K562 (cell line): Measurements from ENCODE around the gene METTL25B. TPM values are rescaled to one million over a fixed set of nuclear protein-coding genes. Genes with fewer than 3 reads are reported as not detected.

ENCODE experiments used
- BCOR ChIP-seq: fragments of 450-650 bp; IDR thresholded peaks from 2 replicates; pipeline ENCODE4 v1.6.1; 2016
- CHD2 ChIP-seq: IDR thresholded peaks from 2 replicates; pipeline ENCODE4 v1.6.1; 2011; ENCODE audit warnings: low read depth, low read length
- IFI16 ChIP-seq: fragments of 250-450 bp; sonication (Bioruptor Pico); IDR thresholded peaks from 2 replicates; pipeline ENCODE4 v2.1.2; 2022; ENCODE audit warnings: mild to moderate bottlenecking, inconsistent platforms
- XRCC5 ChIP-seq: fragments of 200-400 bp; formaldehyde crosslinking; IDR thresholded peaks from 2 replicates; pipeline ENCODE4 v1.6.1; 2017; ENCODE audit warnings: low read depth, mild to moderate bottlenecking, low read length
- ZBTB1 ChIP-seq: sonication (generic); formaldehyde crosslinking; IDR thresholded peaks from 2 replicates; pipeline ENCODE4 v1.8.1; 2023; ENCODE audit warnings: missing genetic modification reagents, low read depth, mild to moderate bottlenecking, borderline replicate concordance
- ZFX ChIP-seq: sonication (generic); formaldehyde crosslinking; IDR thresholded peaks from 2 replicates; pipeline ENCODE4 v1.8.0; 2022; ENCODE audit warnings: mild to moderate bottlenecking, missing genetic modification reagents, moderate library complexity
- ZNF174 ChIP-seq: fragments of 250-450 bp; sonication (Bioruptor Pico); IDR thresholded peaks from 2 replicates; pipeline ENCODE4 v1.4.0; 2020; ENCODE audit warnings: mild to moderate bottlenecking
- ZNF408 ChIP-seq: fragments of 250-450 bp; sonication (Bioruptor Pico); IDR thresholded peaks from 2 replicates; pipeline ENCODE4 v1.4.0; 2020; ENCODE audit warnings: low read depth, mild to moderate bottlenecking, moderate library complexity
- ZNF696 ChIP-seq: fragments of 250-450 bp; sonication (Bioruptor Pico); conservative IDR thresholded peaks from 2 replicates; pipeline ENCODE4 v1.4.0; 2020; ENCODE audit warnings: mild to moderate bottlenecking, moderate library complexity
- polyA plus RNA-seq, 8 experiments: library from polyadenylated mRNA; depleted of rRNA in 4 of 8; stranded (reverse) in 5 of 8; unstranded in 3 of 8; fragments of >200 nt; fragmentation: Nextera tagmentation in 2 of 8; fragmentation: Illumina TruSeq in 1 of 8; extraction: Ambion mirVana in 2 of 8; extraction: Trizol in 1 of 8; gene quantifications; 2 replicates each; pipeline versions ENCODE4 v1.2.1 to v1.2.3, GENCODE V29; 2011 to 2014; ENCODE audit warnings: inconsistent platforms in 1 of 8, missing spikeins in 1 of 8
- total RNA-seq, 7 experiments: library from RNA; depleted of rRNA in 6 of 7; stranded (reverse); fragments of >200 nt in 6 of 7; fragmentation: Illumina TruSeq in 2 of 7; extraction: Trizol in 2 of 7; gene quantifications; 2 replicates each; pipeline versions ENCODE4 v1.2.1 to v1.2.3, GENCODE V29; 2011 to 2021; ENCODE audit warnings: low replicate concordance in 1 of 7
- TF ChIP-seq, protein P1 (sequence below): fragments of 200-800 bp; sonication (Bioruptor generic); IDR thresholded peaks from 2 replicates; pipeline ENCODE4 v1.6.1; 2017; ENCODE audit warnings: missing genetic modification characterization, missing compliant biosample characterization
- TF ChIP-seq, protein P2 (sequence below), 2 experiments: fragments of 450-650 bp; IDR thresholded peaks; 2 replicates each; pipeline ENCODE4 v1.6.1; 2018; ENCODE audit warnings: mild to moderate bottlenecking in 2 of 2, low read depth in 1 of 2; ENCODE audit not compliant: partially characterized antibody in 2 of 2
- TF ChIP-seq, protein P3 (sequence below): fragments of 250-450 bp; sonication (Bioruptor Pico); IDR thresholded peaks from 2 replicates; pipeline ENCODE4 v1.8.0; 2022; ENCODE audit warnings: moderate library complexity, mild to moderate bottlenecking, inconsistent platforms

Gene METTL25B
- total and polyA plus RNA-seq, 9 of the 15 experiments (the other 6 are each of a cell fraction or from before 2014, with no cell fraction given): 7.7 to 48.3 (median 33.1) TPM

DNA sequence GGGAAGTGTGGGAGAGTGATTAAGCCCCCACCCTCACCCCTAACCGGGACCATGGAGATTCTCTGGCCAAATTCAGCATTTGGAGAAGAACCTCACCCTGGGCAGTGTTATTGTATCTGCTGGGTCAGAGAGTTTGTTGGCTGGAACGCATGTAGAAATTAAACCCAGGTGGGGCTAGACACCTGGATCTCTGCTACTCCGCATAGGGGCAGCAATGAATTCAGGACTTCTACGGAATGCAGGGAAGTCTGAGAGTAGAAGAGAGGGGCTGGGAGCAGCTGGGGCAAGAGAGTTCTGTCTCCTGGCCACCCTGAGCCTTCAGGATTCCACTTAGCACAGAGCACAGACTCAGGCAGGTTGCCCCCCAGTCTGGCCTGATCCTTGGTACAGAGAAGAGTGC is 19.2 kb upstream of the METTL25B start (continued):
- TF ChIP-seq, protein P1, sequence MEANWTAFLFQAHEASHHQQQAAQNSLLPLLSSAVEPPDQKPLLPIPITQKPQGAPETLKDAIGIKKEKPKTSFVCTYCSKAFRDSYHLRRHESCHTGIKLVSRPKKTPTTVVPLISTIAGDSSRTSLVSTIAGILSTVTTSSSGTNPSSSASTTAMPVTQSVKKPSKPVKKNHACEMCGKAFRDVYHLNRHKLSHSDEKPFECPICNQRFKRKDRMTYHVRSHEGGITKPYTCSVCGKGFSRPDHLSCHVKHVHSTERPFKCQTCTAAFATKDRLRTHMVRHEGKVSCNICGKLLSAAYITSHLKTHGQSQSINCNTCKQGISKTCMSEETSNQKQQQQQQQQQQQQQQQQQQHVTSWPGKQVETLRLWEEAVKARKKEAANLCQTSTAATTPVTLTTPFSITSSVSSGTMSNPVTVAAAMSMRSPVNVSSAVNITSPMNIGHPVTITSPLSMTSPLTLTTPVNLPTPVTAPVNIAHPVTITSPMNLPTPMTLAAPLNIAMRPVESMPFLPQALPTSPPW: no peak
- no peak for TF ChIP-seq ZNF696 (CRISPR knock-in tag)
- no peak for TF ChIP-seq XRCC5
- TF ChIP-seq BCOR: no peak
- TF ChIP-seq ZNF174 (CRISPR knock-in tag): no peak
- no peak for TF ChIP-seq ZBTB1
- no peak for TF ChIP-seq CHD2
- no peak for TF ChIP-seq ZNF408 (CRISPR knock-in tag)
- TF ChIP-seq, protein P2, sequence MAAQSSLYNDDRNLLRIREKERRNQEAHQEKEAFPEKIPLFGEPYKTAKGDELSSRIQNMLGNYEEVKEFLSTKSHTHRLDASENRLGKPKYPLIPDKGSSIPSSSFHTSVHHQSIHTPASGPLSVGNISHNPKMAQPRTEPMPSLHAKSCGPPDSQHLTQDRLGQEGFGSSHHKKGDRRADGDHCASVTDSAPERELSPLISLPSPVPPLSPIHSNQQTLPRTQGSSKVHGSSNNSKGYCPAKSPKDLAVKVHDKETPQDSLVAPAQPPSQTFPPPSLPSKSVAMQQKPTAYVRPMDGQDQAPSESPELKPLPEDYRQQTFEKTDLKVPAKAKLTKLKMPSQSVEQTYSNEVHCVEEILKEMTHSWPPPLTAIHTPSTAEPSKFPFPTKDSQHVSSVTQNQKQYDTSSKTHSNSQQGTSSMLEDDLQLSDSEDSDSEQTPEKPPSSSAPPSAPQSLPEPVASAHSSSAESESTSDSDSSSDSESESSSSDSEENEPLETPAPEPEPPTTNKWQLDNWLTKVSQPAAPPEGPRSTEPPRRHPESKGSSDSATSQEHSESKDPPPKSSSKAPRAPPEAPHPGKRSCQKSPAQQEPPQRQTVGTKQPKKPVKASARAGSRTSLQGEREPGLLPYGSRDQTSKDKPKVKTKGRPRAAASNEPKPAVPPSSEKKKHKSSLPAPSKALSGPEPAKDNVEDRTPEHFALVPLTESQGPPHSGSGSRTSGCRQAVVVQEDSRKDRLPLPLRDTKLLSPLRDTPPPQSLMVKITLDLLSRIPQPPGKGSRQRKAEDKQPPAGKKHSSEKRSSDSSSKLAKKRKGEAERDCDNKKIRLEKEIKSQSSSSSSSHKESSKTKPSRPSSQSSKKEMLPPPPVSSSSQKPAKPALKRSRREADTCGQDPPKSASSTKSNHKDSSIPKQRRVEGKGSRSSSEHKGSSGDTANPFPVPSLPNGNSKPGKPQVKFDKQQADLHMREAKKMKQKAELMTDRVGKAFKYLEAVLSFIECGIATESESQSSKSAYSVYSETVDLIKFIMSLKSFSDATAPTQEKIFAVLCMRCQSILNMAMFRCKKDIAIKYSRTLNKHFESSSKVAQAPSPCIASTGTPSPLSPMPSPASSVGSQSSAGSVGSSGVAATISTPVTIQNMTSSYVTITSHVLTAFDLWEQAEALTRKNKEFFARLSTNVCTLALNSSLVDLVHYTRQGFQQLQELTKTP (IDR thresholded peaks at IDR 0.05; ENCODE audit: low read depth in 1 of 2, partially characterized antibody in 2 of 2): no peak
- no peak for TF ChIP-seq IFI16 (CRISPR knock-in tag)
- TF ChIP-seq ZFX (CRISPR knock-in tag): no peak
- TF ChIP-seq, protein P3, sequence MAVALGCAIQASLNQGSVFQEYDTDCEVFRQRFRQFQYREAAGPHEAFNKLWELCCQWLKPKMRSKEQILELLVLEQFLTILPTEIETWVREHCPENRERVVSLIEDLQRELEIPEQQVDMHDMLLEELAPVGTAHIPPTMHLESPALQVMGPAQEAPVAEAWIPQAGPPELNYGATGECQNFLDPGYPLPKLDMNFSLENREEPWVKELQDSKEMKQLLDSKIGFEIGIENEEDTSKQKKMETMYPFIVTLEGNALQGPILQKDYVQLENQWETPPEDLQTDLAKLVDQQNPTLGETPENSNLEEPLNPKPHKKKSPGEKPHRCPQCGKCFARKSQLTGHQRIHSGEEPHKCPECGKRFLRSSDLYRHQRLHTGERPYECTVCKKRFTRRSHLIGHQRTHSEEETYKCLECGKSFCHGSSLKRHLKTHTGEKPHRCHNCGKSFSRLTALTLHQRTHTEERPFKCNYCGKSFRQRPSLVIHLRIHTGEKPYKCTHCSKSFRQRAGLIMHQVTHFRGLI: no peak
